ENCODE data around the gene PBLD.

PBLD gene

DNA sequence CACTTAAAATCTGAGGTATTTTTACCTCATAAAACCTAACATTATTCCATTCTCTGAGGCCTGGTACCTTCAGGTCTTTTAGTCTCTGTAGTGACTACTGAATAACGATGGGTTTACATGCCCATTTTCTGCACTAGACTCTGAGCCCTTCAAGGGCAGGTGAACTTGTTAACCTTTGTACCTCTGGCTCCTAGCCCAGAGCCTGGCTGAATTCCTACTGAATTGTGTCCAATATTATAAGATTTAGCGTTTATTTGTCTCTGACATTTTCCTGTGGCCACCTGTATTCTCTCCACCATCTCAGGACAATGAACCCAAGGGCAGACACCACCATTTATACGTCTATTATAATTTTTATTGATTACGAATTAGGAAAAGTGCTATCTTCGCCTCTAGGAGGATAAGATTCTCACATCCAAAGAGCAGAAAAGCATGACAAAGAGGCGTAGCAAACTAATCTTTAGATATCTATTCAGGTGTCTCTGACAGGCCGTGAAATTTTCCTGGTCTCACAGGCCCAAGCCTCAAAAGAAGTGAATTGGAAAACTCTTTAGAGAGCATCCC is 28.8 kb downstream of the PBLD start:
- H3K79me2 ChIP-seq (ENCODE audit: control insufficient read depth, insufficient read depth, low read length, poor library complexity): no peaks in the 10 kb centered on the region
- H2BK12ac ChIP-seq (ENCODE audit: low read length): no peak overlapping the region
- DNase-seq: no peak
- H3K4me2 ChIP-seq (ENCODE audit: low read length): no peak overlapping the region
- no peak overlapping the region for H4K91ac ChIP-seq (ENCODE audit: low read depth, low read length)
- no peak overlapping the region for H3K4ac ChIP-seq (ENCODE audit: low read depth, low read length)
- no peak overlapping the region for H3K4me3 ChIP-seq (ENCODE audit: low read depth, low read length)
- H3K79me1 ChIP-seq (ENCODE audit: low read length): no peaks in the 10 kb centered on the region
- no peak overlapping the region for H2AFZ ChIP-seq (ENCODE audit: insufficient read depth, low read length, poor library complexity)
- H3K9ac ChIP-seq (ENCODE audit: low read length): no peak overlapping the region
- no peak overlapping the region for H2BK5ac ChIP-seq (ENCODE audit: low read depth, low read length, poor library complexity)
- H3K18ac ChIP-seq (ENCODE audit: low read length): no peak overlapping the region
- H3K27me3 ChIP-seq (ENCODE audit: insufficient read depth, low read length): no peaks in the 10 kb centered on the region
- no peak overlapping the region for H3K14ac ChIP-seq (ENCODE audit: low read length)
- H4K8ac ChIP-seq (ENCODE audit: low read depth, low read length): no peak overlapping the region
- WGBS (ENCODE audit: extremely low coverage, insufficient coverage, insufficient read length): no CpG with 5 or more reads among the region's 7 CpGs
- H3K9me3 ChIP-seq (ENCODE audit: insufficient read depth, low read depth, low read length): no peaks in the 10 kb centered on the region
- no peak overlapping the region for H3K23ac ChIP-seq (ENCODE audit: low read length)
- no peaks in the 10 kb centered on the region for H3K4me1 ChIP-seq (ENCODE audit: control insufficient read depth in 1 of 2, insufficient read depth in 2 of 2, low read length in 2 of 2)
- no peaks in the 10 kb centered on the region for H3K36me3 ChIP-seq (ENCODE audit: control insufficient read depth in 1 of 2, insufficient read depth in 2 of 2, low read length in 2 of 2)
- H4K12ac ChIP-seq (ENCODE audit: low read depth, low read length): no peak overlapping the region
- no peak overlapping the region for H3K27ac ChIP-seq (ENCODE audit: low read depth, low read length)
- no peak overlapping the region for H2AK5ac ChIP-seq (ENCODE audit: low read length)
- no peak overlapping the region for H2BK120ac ChIP-seq (ENCODE audit: insufficient read depth, low read length, poor library complexity)

DNA sequence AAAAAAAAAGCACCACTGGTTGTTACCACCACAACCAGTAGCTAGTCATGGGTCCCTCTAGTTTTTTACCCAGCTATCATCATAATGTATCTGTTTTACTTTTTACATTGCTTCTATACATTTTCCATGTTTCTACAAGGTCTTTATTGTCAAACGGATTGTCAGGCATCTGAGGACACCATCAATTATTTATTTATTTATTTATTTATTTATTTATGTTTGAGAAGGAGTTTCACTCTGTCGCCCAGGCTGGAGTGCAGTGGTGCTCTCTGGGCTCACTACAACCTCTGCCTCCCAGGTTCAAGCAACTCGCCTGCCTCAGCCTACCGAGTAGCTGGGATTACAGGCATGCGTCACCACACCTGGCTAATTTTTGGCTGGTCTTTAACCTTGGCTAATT is 29.9 kb downstream of the PBLD start:
- Histone ChIP-seq H2BK120ac (ENCODE audit: insufficient read depth, low read length, poor library complexity) (no peak overlapping the region), H3K9ac (ENCODE audit: low read length) (no peak overlapping the region), H3K36me3 (ENCODE audit: control insufficient read depth in 1 of 2, insufficient read depth in 2 of 2, low read length in 2 of 2) (no peaks in the 10 kb centered on the region), H3K4me2 (ENCODE audit: low read length) (no peak overlapping the region), H4K8ac (ENCODE audit: low read depth, low read length) (no peak overlapping the region), H4K91ac (ENCODE audit: low read depth, low read length) (no peak overlapping the region), H2BK12ac (ENCODE audit: low read length) (no peak overlapping the region), H3K9me3 (ENCODE audit: insufficient read depth, low read depth, low read length) (no peaks in the 10 kb centered on the region), H3K4ac (ENCODE audit: low read depth, low read length) (no peak overlapping the region), H3K79me2 (ENCODE audit: control insufficient read depth, insufficient read depth, low read length, poor library complexity) (no peaks in the 10 kb centered on the region), H3K27ac (ENCODE audit: low read depth, low read length) (no peak overlapping the region), H3K4me1 (ENCODE audit: control insufficient read depth in 1 of 2, insufficient read depth in 2 of 2, low read length in 2 of 2) (no peaks in the 10 kb centered on the region), H3K18ac (ENCODE audit: low read length) (no peak overlapping the region), H2BK5ac (ENCODE audit: low read depth, low read length, poor library complexity) (no peak overlapping the region), H4K12ac (ENCODE audit: low read depth, low read length) (no peak overlapping the region), H3K27me3 (ENCODE audit: insufficient read depth, low read length) (no peaks in the 10 kb centered on the region), H3K4me3 (ENCODE audit: low read depth, low read length) (no peak overlapping the region), H2AFZ (ENCODE audit: insufficient read depth, low read length, poor library complexity) (no peak overlapping the region), H3K79me1 (ENCODE audit: low read length) (no peaks in the 10 kb centered on the region), H2AK5ac (ENCODE audit: low read length) (no peak overlapping the region), H3K23ac (ENCODE audit: low read length) (no peak overlapping the region), H3K14ac (ENCODE audit: low read length) (no peak overlapping the region)
- no CpG with 5 or more reads among the region's 5 CpGs for WGBS (ENCODE audit: extremely low coverage, insufficient coverage, insufficient read length)
- DNase-seq: no peak

DNA sequence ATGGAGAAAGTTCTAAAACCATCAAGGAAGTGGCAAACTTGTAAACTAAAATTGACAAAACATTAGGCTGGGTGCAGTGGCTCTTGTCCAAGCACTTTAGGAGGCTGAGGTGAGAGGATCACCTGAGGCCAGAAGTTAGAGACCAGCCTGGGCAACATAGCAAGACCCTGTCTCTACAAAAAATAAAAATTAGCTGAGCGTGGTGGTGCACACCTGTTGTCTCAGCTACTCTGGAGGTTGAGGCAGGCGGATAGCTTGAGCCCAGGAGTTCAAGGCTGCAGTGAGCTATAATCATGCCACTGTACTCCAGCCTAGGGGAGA is 30.3 kb downstream of the PBLD start:
- no peak overlapping the region for H2AFZ ChIP-seq (ENCODE audit: insufficient read depth, low read length, poor library complexity)
- H2AK5ac ChIP-seq (ENCODE audit: low read length): no peak overlapping the region
- no peak overlapping the region for H3K4me3 ChIP-seq (ENCODE audit: low read depth, low read length)

DNA sequence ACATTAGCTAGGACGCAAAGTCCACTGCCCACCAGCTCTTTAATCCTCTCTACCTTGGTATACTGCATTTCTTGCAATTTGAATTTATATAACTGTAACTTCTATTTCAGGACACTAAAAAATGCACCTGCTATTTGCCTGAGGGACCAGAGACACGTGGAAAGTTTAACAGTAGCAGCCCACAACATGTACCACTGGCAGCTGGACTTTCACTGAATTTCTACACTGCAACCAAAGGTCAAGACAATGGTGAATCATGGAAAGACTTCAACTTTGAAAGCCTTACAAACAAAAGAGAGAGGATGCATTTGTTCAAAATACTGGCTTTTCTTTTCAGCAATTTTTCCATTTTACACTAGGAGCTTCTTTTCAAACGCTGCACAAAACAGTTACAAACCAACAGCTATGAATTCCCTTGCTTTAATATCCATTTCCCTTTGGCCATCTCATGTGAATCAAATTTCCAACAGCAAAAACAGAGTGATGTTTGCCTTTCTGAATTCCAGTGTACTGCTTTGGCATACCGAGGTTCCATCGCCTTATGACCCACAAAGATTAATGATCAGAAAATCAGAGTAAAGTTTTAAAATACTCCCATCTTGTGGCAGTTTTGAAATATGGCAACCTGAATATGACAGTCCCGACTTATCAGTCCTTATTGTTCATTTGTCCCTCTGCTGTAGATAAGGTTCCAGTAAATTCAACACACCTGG is 30.8 kb downstream of the PBLD start:
- no peak overlapping the region for H3K9ac ChIP-seq (ENCODE audit: low read length)
- H3K4ac ChIP-seq (ENCODE audit: low read depth, low read length): no peak overlapping the region
- H3K9me3 ChIP-seq (ENCODE audit: insufficient read depth, low read depth, low read length): no peaks in the 10 kb centered on the region
- H3K4me1 ChIP-seq (ENCODE audit: control insufficient read depth in 1 of 2, insufficient read depth in 2 of 2, low read length in 2 of 2): peaks cover 4 to 5% of the 10 kb centered on the region in 2 experiments
- no peak overlapping the region for H2BK12ac ChIP-seq (ENCODE audit: low read length)
- no peak overlapping the region for H2BK5ac ChIP-seq (ENCODE audit: low read depth, low read length, poor library complexity)
- no peaks in the 10 kb centered on the region for H3K27me3 ChIP-seq (ENCODE audit: insufficient read depth, low read length)
- H3K4me2 ChIP-seq (ENCODE audit: low read length): no peak overlapping the region
- H4K12ac ChIP-seq (ENCODE audit: low read depth, low read length): no peak overlapping the region
- H2AFZ ChIP-seq (ENCODE audit: insufficient read depth, low read length, poor library complexity): no peak overlapping the region
- no peak overlapping the region for H3K18ac ChIP-seq (ENCODE audit: low read length)
- H2BK120ac ChIP-seq (ENCODE audit: insufficient read depth, low read length, poor library complexity): no peak overlapping the region
- no peaks in the 10 kb centered on the region for H3K79me1 ChIP-seq (ENCODE audit: low read length)
- DNase-seq: peak; percentile 14 to 63
- no CpG with 5 or more reads among the region's 6 CpGs for WGBS (ENCODE audit: extremely low coverage, insufficient coverage, insufficient read length)
- no peak overlapping the region for H2AK5ac ChIP-seq (ENCODE audit: low read length)
- H4K91ac ChIP-seq (ENCODE audit: low read depth, low read length): no peak overlapping the region
- H3K79me2 ChIP-seq (ENCODE audit: control insufficient read depth, insufficient read depth, low read length, poor library complexity): no peaks in the 10 kb centered on the region
- H3K27ac ChIP-seq (ENCODE audit: low read depth, low read length): no peak overlapping the region
- H3K4me3 ChIP-seq (ENCODE audit: low read depth, low read length): no peak overlapping the region
- no peak overlapping the region for H4K8ac ChIP-seq (ENCODE audit: low read depth, low read length)
- no peak overlapping the region for H3K14ac ChIP-seq (ENCODE audit: low read length)
- no peaks in the 10 kb centered on the region for H3K36me3 ChIP-seq (ENCODE audit: control insufficient read depth in 1 of 2, insufficient read depth in 2 of 2, low read length in 2 of 2)
- no peak overlapping the region for H3K23ac ChIP-seq (ENCODE audit: low read length)

More for the DNA sequence above, 30.3 kb downstream of the PBLD start:
- H3K36me3 ChIP-seq (ENCODE audit: control insufficient read depth in 1 of 2, insufficient read depth in 2 of 2, low read length in 2 of 2): no peaks in the 10 kb centered on the region
- H3K4ac ChIP-seq (ENCODE audit: low read depth, low read length): no peak overlapping the region
- H3K23ac ChIP-seq (ENCODE audit: low read length): no peak overlapping the region
- H4K8ac ChIP-seq (ENCODE audit: low read depth, low read length): no peak overlapping the region
- no peaks in the 10 kb centered on the region for H3K79me1 ChIP-seq (ENCODE audit: low read length)
- no peak overlapping the region for H2BK12ac ChIP-seq (ENCODE audit: low read length)
- no peaks in the 10 kb centered on the region for H3K9me3 ChIP-seq (ENCODE audit: insufficient read depth, low read depth, low read length)
- no peaks in the 10 kb centered on the region for H3K27me3 ChIP-seq (ENCODE audit: insufficient read depth, low read length)
- H3K14ac ChIP-seq (ENCODE audit: low read length): no peak overlapping the region
- WGBS (ENCODE audit: extremely low coverage, insufficient coverage, insufficient read length): no CpG with 5 or more reads among the region's 2 CpGs
- no peak overlapping the region for H3K4me2 ChIP-seq (ENCODE audit: low read length)
- no peak overlapping the region for H3K18ac ChIP-seq (ENCODE audit: low read length)
- H2BK5ac ChIP-seq (ENCODE audit: low read depth, low read length, poor library complexity): no peak overlapping the region
- DNase-seq: no peak
- peaks cover 0 to under 1% of the 10 kb centered on the region in 2 experiments for H3K4me1 ChIP-seq (ENCODE audit: control insufficient read depth in 1 of 2, insufficient read depth in 2 of 2, low read length in 2 of 2)
- H3K27ac ChIP-seq (ENCODE audit: low read depth, low read length): no peak overlapping the region
- no peak overlapping the region for H4K12ac ChIP-seq (ENCODE audit: low read depth, low read length)
- H2BK120ac ChIP-seq (ENCODE audit: insufficient read depth, low read length, poor library complexity): no peak overlapping the region
- no peak overlapping the region for H3K9ac ChIP-seq (ENCODE audit: low read length)
- H3K79me2 ChIP-seq (ENCODE audit: control insufficient read depth, insufficient read depth, low read length, poor library complexity): no peaks in the 10 kb centered on the region
- H4K91ac ChIP-seq (ENCODE audit: low read depth, low read length): no peak overlapping the region
